Measurements from ENCODE around the gene CGN. TPM values are rescaled to one million over a fixed set of nuclear protein-coding genes. Genes with fewer than 3 reads are reported as not detected.
A peak's percentile ranks its signal among the peaks of the same experiment; 100 is the strongest.

Gene CGN
- total RNA-seq, 1 donor from 2014 or later = 29.0 TPM

- H3K4me1 Mint-ChIP-seq (ENCODE audit: unreplicated experiment) = peaks cover 16% of the 10 kb centered on the region
- TF ChIP-seq CTCF (conservative IDR thresholded peaks at IDR 0.05) = no peak
- peak overlapping the region; percentile 73 for H3K27ac Mint-ChIP-seq
- H3K36me3 Mint-ChIP-seq = peaks cover 8% of the 10 kb centered on the region
- no peak for DNase-seq (ENCODE audit: extremely low spot score, unreplicated experiment)
- H3K9me3 Mint-ChIP-seq = no peaks in the 10 kb centered on the region
- no peaks in the 10 kb centered on the region for H3K27me3 Mint-ChIP-seq
- H3K4me3 Mint-ChIP-seq = no peak overlapping the region
Measured at GRCh38 chr1:151553659-151554058, 42.5 kb downstream of the CGN start.

- Mint-ChIP-seq H3K27ac (no peak overlapping the region), H3K4me3 (no peak overlapping the region), H3K36me3 (peaks cover 6% of the 10 kb centered on the region), H3K9me3 (no peaks in the 10 kb centered on the region), H3K4me1 (ENCODE audit: unreplicated experiment) (peaks cover 3% of the 10 kb centered on the region), H3K27me3 (no peaks in the 10 kb centered on the region)
- TF ChIP-seq CTCF (conservative IDR thresholded peaks at IDR 0.05) = no peak
- DNase-seq (ENCODE audit: extremely low spot score, unreplicated experiment) = no peak
Measured at GRCh38 chr1:151556052-151556451, 44.9 kb downstream of the CGN start.

- Mint-ChIP-seq H3K4me3 (no peak overlapping the region), H3K9me3 (no peaks in the 10 kb centered on the region), H3K27me3 (no peaks in the 10 kb centered on the region), H3K4me1 (ENCODE audit: unreplicated experiment) (peaks cover 13% of the 10 kb centered on the region), H3K27ac (no peak overlapping the region), H3K36me3 (peaks cover 19% of the 10 kb centered on the region)
- no peak for TF ChIP-seq CTCF (conservative IDR thresholded peaks at IDR 0.05)
- no peak for DNase-seq (ENCODE audit: extremely low spot score, unreplicated experiment)
Measured at GRCh38 chr1:151562661-151563060, 51.5 kb downstream of the CGN start.

GRCh38 chr1:151563376-151563775, 52.2 kb downstream of the CGN start:
- H3K9me3 Mint-ChIP-seq = no peaks in the 10 kb centered on the region
- no peak for DNase-seq (ENCODE audit: extremely low spot score, unreplicated experiment)
- H3K36me3 Mint-ChIP-seq = peaks cover 22% of the 10 kb centered on the region
- H3K4me1 Mint-ChIP-seq (ENCODE audit: unreplicated experiment) = peaks cover 13% of the 10 kb centered on the region
- H3K27ac Mint-ChIP-seq = no peak overlapping the region
- H3K27me3 Mint-ChIP-seq = no peaks in the 10 kb centered on the region
- TF ChIP-seq CTCF (conservative IDR thresholded peaks at IDR 0.05) = no peak
- H3K4me3 Mint-ChIP-seq = no peak overlapping the region

GRCh38 chr1:151565502-151566189, 54.5 kb downstream of the CGN start:
- H3K27me3 Mint-ChIP-seq = no peaks in the 10 kb centered on the region
- no peak for TF ChIP-seq CTCF (conservative IDR thresholded peaks at IDR 0.05)
- peaks cover 23% of the 10 kb centered on the region for H3K36me3 Mint-ChIP-seq
- H3K9me3 Mint-ChIP-seq = no peaks in the 10 kb centered on the region
- H3K27ac Mint-ChIP-seq = peak overlapping the region; percentile 76
- DNase-seq (ENCODE audit: extremely low spot score, unreplicated experiment) = no peak
- peak overlapping the region; percentile 14 for H3K4me3 Mint-ChIP-seq
- H3K4me1 Mint-ChIP-seq (ENCODE audit: unreplicated experiment) = peaks cover 13% of the 10 kb centered on the region
